Measurements from ENCODE around the gene MACROD2.

- no peak for TF ChIP-seq CTCF (IDR thresholded peaks at IDR 0.05)
- TF ChIP-seq POLR2A (IDR thresholded peaks at IDR 0.05): no peak
These were observed 1819.6 kb downstream of the MACROD2 start for GRCh38 chr20:15814911-15815310.
